B cell (primary cell): Measurements from ENCODE around the gene NOC4L.

Experiments
- CTCF ChIP-seq: fragments of 200-600 bp; IDR thresholded peaks from one replicate; pipeline ENCODE4 v1.8.0; 2022; ENCODE audit warnings: antibody characterized with exemption, mild to moderate bottlenecking
- EZH2 ChIP-seq: IDR thresholded peaks from 2 replicates; pipeline ENCODE4 v1.6.1; 2012; ENCODE audit warnings: borderline replicate concordance, low read depth, mild to moderate bottlenecking, moderate library complexity, low read length; ENCODE audit not compliant: insufficient read depth, poor library complexity, severe bottlenecking

- TF ChIP-seq CTCF (no peak), EZH2 (no peak)
Measured at GRCh38 chr12:132116709-132117557, 27.3 kb upstream of the NOC4L start.
